ENCODE measurements around the gene GATAD2B. TPM values are rescaled to one million over a fixed set of nuclear protein-coding genes. Genes with fewer than 3 reads are reported as not detected.

GATAD2B gene
- total and polyA plus RNA-seq, 2 of the 4 experiments (the other 2 are of a cell fraction): 3.8 to 6.2 TPM

DNA sequence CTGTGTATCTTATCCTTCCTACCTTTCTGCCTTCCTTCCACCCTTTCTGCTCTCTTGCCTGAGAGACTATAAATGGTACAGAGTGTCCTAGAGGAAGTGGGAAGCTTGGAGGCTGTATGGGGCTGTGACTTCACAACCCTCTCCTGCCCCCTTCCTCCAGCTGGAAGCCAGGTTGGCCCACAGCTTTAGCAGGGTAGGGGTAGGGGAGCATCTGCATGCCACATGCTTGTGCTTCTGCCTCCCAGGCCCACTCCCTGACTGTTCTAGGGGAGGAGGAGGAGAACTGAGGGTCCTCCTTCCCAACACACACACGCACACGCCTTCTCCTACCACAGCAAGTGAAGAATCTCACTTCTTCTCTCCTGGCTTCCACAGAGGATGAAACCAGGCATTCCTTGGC is 151.5 kb downstream of the GATAD2B start:
- peaks cover 0 to under 1% of the 10 kb centered on the region in 2 experiments; a peak in 2 of 4 replicates for H3K79me1 ChIP-seq (ENCODE audit: low read depth in 1 of 2, low read length in 2 of 2)
- no peak overlapping the region for H2AFZ ChIP-seq (replicated peaks; ENCODE audit: low read length, poor library complexity)
- intact Hi-C loops (cut with micrococcal nuclease): loop anchor here (2.0 kb wide), 1 partner anchor 94 kb away; no protein-coding TSS in a partner anchor
- no peaks in the 10 kb centered on the region; the same call in 1 of the 2 replicates for H3K9me1 ChIP-seq (ENCODE audit: insufficient read depth, low read length)
- ATAC-seq (ENCODE audit: low read depth) (no peak), DNase-seq (no peak)
- no peak overlapping the region for H3K23ac ChIP-seq (ENCODE audit: low read depth, low read length)
- no TSS peak for BruUV-seq (replicated peaks)
- no peaks in the 10 kb centered on the region for H3K27me3 ChIP-seq (ENCODE audit: control insufficient read depth, insufficient read depth, low read length)
- no CpG with 5 or more reads among the region's 2 CpGs for WGBS, 2 experiments (ENCODE audit: extremely low coverage in 2 of 2, insufficient read length in 1 of 2)
- H3K27ac ChIP-seq (ENCODE audit: insufficient read depth, low read length): no peak overlapping the region
- H4K20me1 ChIP-seq (ENCODE audit: insufficient read depth, low read length): no peaks in the 10 kb centered on the region
- H3K36me3 ChIP-seq (ENCODE audit: control insufficient read depth, insufficient read depth, low read length): peaks cover 62% of the 10 kb centered on the region
- H3K14ac ChIP-seq (replicated peaks; ENCODE audit: low read depth, low read length): no peak overlapping the region
- H3K4me2 ChIP-seq (ENCODE audit: low read depth, low read length): no peak overlapping the region
- no peak overlapping the region for H3K4me3 ChIP-seq (ENCODE audit: insufficient read depth, low read depth, low read length)
- H2BK5ac ChIP-seq (ENCODE audit: low read depth, low read length, poor library complexity, severe bottlenecking): no peak overlapping the region
- H4K5ac ChIP-seq (ENCODE audit: low read depth, low read length): no peak overlapping the region
- dilution Hi-C loops (cut with HindIII; ENCODE audit: low sequenced_read_pairs, unreplicated experiment): no loop called here
- TF ChIP-seq, protein P1, sequence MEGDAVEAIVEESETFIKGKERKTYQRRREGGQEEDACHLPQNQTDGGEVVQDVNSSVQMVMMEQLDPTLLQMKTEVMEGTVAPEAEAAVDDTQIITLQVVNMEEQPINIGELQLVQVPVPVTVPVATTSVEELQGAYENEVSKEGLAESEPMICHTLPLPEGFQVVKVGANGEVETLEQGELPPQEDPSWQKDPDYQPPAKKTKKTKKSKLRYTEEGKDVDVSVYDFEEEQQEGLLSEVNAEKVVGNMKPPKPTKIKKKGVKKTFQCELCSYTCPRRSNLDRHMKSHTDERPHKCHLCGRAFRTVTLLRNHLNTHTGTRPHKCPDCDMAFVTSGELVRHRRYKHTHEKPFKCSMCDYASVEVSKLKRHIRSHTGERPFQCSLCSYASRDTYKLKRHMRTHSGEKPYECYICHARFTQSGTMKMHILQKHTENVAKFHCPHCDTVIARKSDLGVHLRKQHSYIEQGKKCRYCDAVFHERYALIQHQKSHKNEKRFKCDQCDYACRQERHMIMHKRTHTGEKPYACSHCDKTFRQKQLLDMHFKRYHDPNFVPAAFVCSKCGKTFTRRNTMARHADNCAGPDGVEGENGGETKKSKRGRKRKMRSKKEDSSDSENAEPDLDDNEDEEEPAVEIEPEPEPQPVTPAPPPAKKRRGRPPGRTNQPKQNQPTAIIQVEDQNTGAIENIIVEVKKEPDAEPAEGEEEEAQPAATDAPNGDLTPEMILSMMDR (conservative IDR thresholded peaks at IDR 0.05; ENCODE audit: low read depth, low read length): no peak
- TF ChIP-seq POLR2A (IDR thresholded peaks at IDR 0.05; ENCODE audit: low read depth, low read length): no peak
- TF ChIP-seq MAFK (IDR thresholded peaks at IDR 0.05; ENCODE audit: low read depth, low read length): no peak
- no peak for TF ChIP-seq RCOR1 (IDR thresholded peaks at IDR 0.05; ENCODE audit: insufficient replicate concordance, low read length)
- no peak for TF ChIP-seq RFX5 (IDR thresholded peaks at IDR 0.05; ENCODE audit: low read depth, low read length)
- TF ChIP-seq RAD21 (IDR thresholded peaks at IDR 0.05; ENCODE audit: low read length): no peak
- no peak for TF ChIP-seq MXI1 (IDR thresholded peaks at IDR 0.05; ENCODE audit: borderline replicate concordance, low read depth, low read length)
- TF ChIP-seq SMC3 (IDR thresholded peaks at IDR 0.05; ENCODE audit: low read depth, low read length): no peak
- TF ChIP-seq, protein P2, sequence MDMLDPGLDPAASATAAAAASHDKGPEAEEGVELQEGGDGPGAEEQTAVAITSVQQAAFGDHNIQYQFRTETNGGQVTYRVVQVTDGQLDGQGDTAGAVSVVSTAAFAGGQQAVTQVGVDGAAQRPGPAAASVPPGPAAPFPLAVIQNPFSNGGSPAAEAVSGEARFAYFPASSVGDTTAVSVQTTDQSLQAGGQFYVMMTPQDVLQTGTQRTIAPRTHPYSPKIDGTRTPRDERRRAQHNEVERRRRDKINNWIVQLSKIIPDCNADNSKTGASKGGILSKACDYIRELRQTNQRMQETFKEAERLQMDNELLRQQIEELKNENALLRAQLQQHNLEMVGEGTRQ (IDR thresholded peaks at IDR 0.05; ENCODE audit: low read depth, low read length): no peak
- no peak for TF ChIP-seq FOS (IDR thresholded peaks at IDR 0.05; ENCODE audit: low read depth, low read length)
- TF ChIP-seq, protein P3, sequence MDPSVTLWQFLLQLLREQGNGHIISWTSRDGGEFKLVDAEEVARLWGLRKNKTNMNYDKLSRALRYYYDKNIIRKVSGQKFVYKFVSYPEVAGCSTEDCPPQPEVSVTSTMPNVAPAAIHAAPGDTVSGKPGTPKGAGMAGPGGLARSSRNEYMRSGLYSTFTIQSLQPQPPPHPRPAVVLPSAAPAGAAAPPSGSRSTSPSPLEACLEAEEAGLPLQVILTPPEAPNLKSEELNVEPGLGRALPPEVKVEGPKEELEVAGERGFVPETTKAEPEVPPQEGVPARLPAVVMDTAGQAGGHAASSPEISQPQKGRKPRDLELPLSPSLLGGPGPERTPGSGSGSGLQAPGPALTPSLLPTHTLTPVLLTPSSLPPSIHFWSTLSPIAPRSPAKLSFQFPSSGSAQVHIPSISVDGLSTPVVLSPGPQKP (IDR thresholded peaks at IDR 0.05; ENCODE audit: borderline replicate concordance, low read depth, low read length): no peak
- no peak for TF ChIP-seq BHLHE40 (IDR thresholded peaks at IDR 0.05; ENCODE audit: low read depth, low read length)
- no peak overlapping the region for H2BK120ac ChIP-seq (ENCODE audit: low read depth, low read length)
- CTCF ChIA-PET: no interaction called here
- no peak overlapping the region for H3K9ac ChIP-seq (ENCODE audit: low read depth, low read length)
- H2AK5ac ChIP-seq (ENCODE audit: low read depth, low read length): no peak overlapping the region
- no peak overlapping the region for H2AK9ac ChIP-seq (replicated peaks; ENCODE audit: low read depth, low read length, poor library complexity)
- H3K18ac ChIP-seq (ENCODE audit: low read depth, low read length): no peak overlapping the region
- POLR2A ChIA-PET (ENCODE audit: unreplicated experiment): no interaction called here
- in situ Hi-C loops (cut with MboI; ENCODE audit: low sequenced_read_pairs): no loop called here
- H3K9me3 ChIP-seq (ENCODE audit: control insufficient read depth, insufficient read depth, low read length): no peaks in the 10 kb centered on the region
- no peak overlapping the region for H4K91ac ChIP-seq (ENCODE audit: insufficient read depth, low read depth, low read length)
- no peak overlapping the region for H2BK20ac ChIP-seq (ENCODE audit: low read depth, low read length)
- no peak overlapping the region for H2BK15ac ChIP-seq (ENCODE audit: low read depth, low read length)
- H3K56ac ChIP-seq (ENCODE audit: extremely low read depth, insufficient read depth, low read length): no peak overlapping the region
- H3K4me1 ChIP-seq (ENCODE audit: control insufficient read depth, insufficient read depth, low read length): peaks cover 4% of the 10 kb centered on the region; the same call in 1 of the 2 replicates
- H3K4ac ChIP-seq (ENCODE audit: low read depth, low read length): no peak overlapping the region
- H4K8ac ChIP-seq (ENCODE audit: low read depth in 2 of 2, low read length in 2 of 2): no peak overlapping the region
